Stomach (tissue), 4 donors: ENCODE results near the gene INSIG1.

Experiments used
- CTCF ChIP-seq, 7 experiments: fragments of 450-650 bp in 4 of 7; fragments of 200-600 bp in 3 of 7; sonication (generic) in 3 of 7; IDR thresholded peaks; one replicate each; pipeline ENCODE4 v1.5.1; 2016 to 2019; ENCODE audit warnings: antibody characterized with exemption in 7 of 7, control low read depth in 2 of 7, mild to moderate bottlenecking in 1 of 7
- EP300 ChIP-seq: sonication (generic); formaldehyde crosslinking; IDR thresholded peaks from one replicate; pipeline ENCODE4 v1.6.1; 2017; ENCODE audit warnings: antibody characterized with exemption
- POLR2A ChIP-seq, 4 donors: fragments of 450-650 bp; IDR thresholded peaks; one replicate each; pipeline ENCODE4 v1.6.1; 2016; ENCODE audit warnings: antibody characterized with exemption in 4 of 4, control low read depth in 2 of 4, mild to moderate bottlenecking in 1 of 4, moderate library complexity in 1 of 4
- POLR2AphosphoS5 ChIP-seq, 3 donors: sonication (generic); formaldehyde crosslinking; IDR thresholded peaks; one replicate each; pipeline ENCODE4 v1.6.1; 2016; ENCODE audit warnings: antibody characterized with exemption in 3 of 3

- TF ChIP-seq POLR2AphosphoS5 (IDR thresholded peaks at IDR 0.05): no peak
- no peak for TF ChIP-seq CTCF (IDR thresholded peaks at IDR 0.05)
- TF ChIP-seq POLR2A (IDR thresholded peaks at IDR 0.05): no peak
- no peak for TF ChIP-seq EP300
Observed at GRCh38 chr7:155263581-155264143, 34.0 kb upstream of the INSIG1 start.
